ENCODE data around the gene TBX1. TPM values are rescaled to one million over a fixed set of nuclear protein-coding genes. Genes with fewer than 3 reads are reported as not detected.
"Not testable (repeated sequence)": the region's sequence is repeated elsewhere in the genome, so short reads cannot be mapped to it uniquely, and the experiment has no call there.

The TBX1 gene
- total RNA-seq, 1 donor from 2014 or later = 24.2 TPM

GRCh38 chr22:19791243-19791642 lies 30.7 kb downstream of the TBX1 start:
- Mint-ChIP-seq H3K36me3 (ENCODE audit: unreplicated experiment) (peaks cover 18% of the 10 kb centered on the region), H3K4me3 (ENCODE audit: unreplicated experiment) (no peak overlapping the region), H3K27ac (ENCODE audit: unreplicated experiment) (no peak overlapping the region), H3K4me1 (ENCODE audit: unreplicated experiment) (peaks cover 3% of the 10 kb centered on the region), H3K9me3 (ENCODE audit: unreplicated experiment) (peaks cover 26% of the 10 kb centered on the region), H3K27me3 (ENCODE audit: unreplicated experiment) (no peaks in the 10 kb centered on the region)
- DNase-seq (ENCODE audit: extremely low spot score, unreplicated experiment) = no peak
- no peak for TF ChIP-seq CTCF (IDR thresholded peaks at IDR 0.05)

- DNase-seq (ENCODE audit: extremely low spot score, unreplicated experiment) = no peak
- H3K4me1 Mint-ChIP-seq (ENCODE audit: unreplicated experiment) = peaks cover 5% of the 10 kb centered on the region
- no peaks in the 10 kb centered on the region for H3K27me3 Mint-ChIP-seq (ENCODE audit: unreplicated experiment)
- TF ChIP-seq CTCF (IDR thresholded peaks at IDR 0.05) = no peak
- H3K36me3 Mint-ChIP-seq (ENCODE audit: unreplicated experiment) = peaks cover 18% of the 10 kb centered on the region
- H3K27ac Mint-ChIP-seq (ENCODE audit: unreplicated experiment) = no peak overlapping the region
- peaks cover 26% of the 10 kb centered on the region for H3K9me3 Mint-ChIP-seq (ENCODE audit: unreplicated experiment)
- no peak overlapping the region for H3K4me3 Mint-ChIP-seq (ENCODE audit: unreplicated experiment)
Observed at GRCh38 chr22:19791894-19792293, 31.3 kb downstream of the TBX1 start.

- not testable (repeated sequence) for H3K27ac Mint-ChIP-seq (ENCODE audit: unreplicated experiment); H3K4me3 Mint-ChIP-seq (ENCODE audit: unreplicated experiment); H3K4me1 Mint-ChIP-seq (ENCODE audit: unreplicated experiment); H3K27me3 Mint-ChIP-seq (ENCODE audit: unreplicated experiment); DNase-seq (ENCODE audit: extremely low spot score, unreplicated experiment)
- peaks cover 26% of the 10 kb centered on the region for H3K9me3 Mint-ChIP-seq (ENCODE audit: unreplicated experiment)
- peaks cover 18% of the 10 kb centered on the region for H3K36me3 Mint-ChIP-seq (ENCODE audit: unreplicated experiment)
Observed at GRCh38 chr22:19792383-19792896, 31.9 kb downstream of the TBX1 start.

- no peaks in the 10 kb centered on the region for H3K27me3 Mint-ChIP-seq (ENCODE audit: unreplicated experiment)
- no peak overlapping the region for H3K4me3 Mint-ChIP-seq (ENCODE audit: unreplicated experiment)
- peaks cover 5% of the 10 kb centered on the region for H3K4me1 Mint-ChIP-seq (ENCODE audit: unreplicated experiment)
- H3K27ac Mint-ChIP-seq (ENCODE audit: unreplicated experiment) = no peak overlapping the region
- DNase-seq (ENCODE audit: extremely low spot score, unreplicated experiment) = no peak
- H3K36me3 Mint-ChIP-seq (ENCODE audit: unreplicated experiment) = peaks cover 18% of the 10 kb centered on the region
- TF ChIP-seq CTCF (IDR thresholded peaks at IDR 0.05) = no peak
- peaks cover 26% of the 10 kb centered on the region for H3K9me3 Mint-ChIP-seq (ENCODE audit: unreplicated experiment)
Observed at GRCh38 chr22:19793161-19793560, 32.6 kb downstream of the TBX1 start.

- no peak for DNase-seq (ENCODE audit: extremely low spot score, unreplicated experiment)
- peaks cover 18% of the 10 kb centered on the region for H3K36me3 Mint-ChIP-seq (ENCODE audit: unreplicated experiment)
- H3K4me1 Mint-ChIP-seq (ENCODE audit: unreplicated experiment) = peaks cover 5% of the 10 kb centered on the region
- H3K9me3 Mint-ChIP-seq (ENCODE audit: unreplicated experiment) = peaks cover 26% of the 10 kb centered on the region
- no peak overlapping the region for H3K4me3 Mint-ChIP-seq (ENCODE audit: unreplicated experiment)
- H3K27me3 Mint-ChIP-seq (ENCODE audit: unreplicated experiment) = no peaks in the 10 kb centered on the region
- TF ChIP-seq CTCF (IDR thresholded peaks at IDR 0.05) = no peak
- H3K27ac Mint-ChIP-seq (ENCODE audit: unreplicated experiment) = no peak overlapping the region
Observed at GRCh38 chr22:19793661-19794310, 33.2 kb downstream of the TBX1 start.
